ENCODE results near the gene ACE.

GRCh38 chr17:63474586-63475460 is 2.0 kb upstream of the ACE start:
- TF ChIP-seq NFRKB (IDR thresholded peaks at IDR 0.05): no peak
- TF ChIP-seq L3MBTL2 (conservative IDR thresholded peaks at IDR 0.05): no peak
- TF ChIP-seq FOXA1 (IDR thresholded peaks at IDR 0.05): no peak
- no peak for TF ChIP-seq BHLHE40 (IDR thresholded peaks at IDR 0.05; ENCODE audit: borderline replicate concordance)
- no peak for TF ChIP-seq SUZ12 (IDR thresholded peaks at IDR 0.05)
- TF ChIP-seq FOXK2 (IDR thresholded peaks at IDR 0.05): no peak
- no peak for TF ChIP-seq TARDBP (IDR thresholded peaks at IDR 0.05)
- TF ChIP-seq FOXM1 (IDR thresholded peaks at IDR 0.05; ENCODE audit: borderline replicate concordance): no peak
- TF ChIP-seq ARNT (IDR thresholded peaks at IDR 0.05): no peak
- no peak for TF ChIP-seq SP1 (IDR thresholded peaks at IDR 0.05)
- TF ChIP-seq LEF1 (IDR thresholded peaks at IDR 0.05; ENCODE audit: borderline replicate concordance): no peak
- no peak for TF ChIP-seq ZNF384 (IDR thresholded peaks at IDR 0.05)
- no peak for TF ChIP-seq CTBP1 (IDR thresholded peaks at IDR 0.05; ENCODE audit: borderline replicate concordance)

Data from HEK293T (cell line).